Keratinocyte (primary cell): ENCODE results near the gene LPCAT1. TPM values are rescaled to one million over a fixed set of nuclear protein-coding genes. Genes with fewer than 3 reads are reported as not detected.

Experiments
- DNase-seq: peaks from one replicate; pipeline ENCODE4 v3.0.0-alpha.2; 2011; ENCODE audit warnings: low read depth, missing footprints, low spot score
- FAIRE-seq: peaks from 2 replicates; lab custom pipeline; 2011; peaks lifted over from hg19 to GRCh38; lab: Jason Lieb, UNC
- H2AFZ ChIP-seq: 2 replicates; pipeline ENCODE4 v1.6.0; 2012; ENCODE audit warnings: low read length, control low read depth, inconsistent platforms; ENCODE audit not compliant: control insufficient read depth
- H3K27ac ChIP-seq: 2 replicates; pipeline ENCODE4 v1.5.1; 2011; ENCODE audit warnings: low read length; ENCODE audit not compliant: control insufficient read depth, insufficient read depth
- H3K27me3 ChIP-seq: 3 replicates; pipeline ENCODE4 v1.6.0; 2011; ENCODE audit warnings: low read length; ENCODE audit not compliant: control insufficient read depth, insufficient read depth; ENCODE audit errors: extremely low read depth
- H3K36me3 ChIP-seq, 2 experiments: 2 replicates in 1 of 2; 3 replicates in 1 of 2; pipeline ENCODE4 v1.5.1; 2011; ENCODE audit warnings: low read length in 2 of 2, mild to moderate bottlenecking in 1 of 2; ENCODE audit not compliant: control insufficient read depth in 2 of 2, insufficient read depth in 2 of 2; ENCODE audit errors: extremely low read depth in 1 of 2
- H3K4me1 ChIP-seq: 3 replicates; pipeline ENCODE4 v1.5.1; 2011; ENCODE audit warnings: low read length; ENCODE audit not compliant: control insufficient read depth, insufficient read depth; ENCODE audit errors: extremely low read depth
- H3K4me2 ChIP-seq: 3 replicates; pipeline ENCODE4 v1.6.0; 2011; ENCODE audit warnings: low read depth, low read length; ENCODE audit not compliant: control insufficient read depth, insufficient read depth; ENCODE audit errors: extremely low read depth
- H3K4me3 ChIP-seq, 3 experiments: fragments of 200-600 bp in 1 of 3; sonication (generic) in 1 of 3; 2 replicates in 2 of 3; 3 replicates in 1 of 3; pipeline ENCODE4 v1.5.1; 2011 to 2016; ENCODE audit warnings: low read length in 3 of 3, mild to moderate bottlenecking in 3 of 3, control low read depth in 2 of 3, inconsistent platforms in 1 of 3, low read depth in 1 of 3, mixed read lengths in 1 of 3, mixed run types in 1 of 3, moderate library complexity in 1 of 3; ENCODE audit not compliant: control insufficient read depth in 2 of 3, insufficient read depth in 2 of 3; ENCODE audit errors: extremely low read depth in 1 of 3
- H3K79me2 ChIP-seq: 2 replicates; pipeline ENCODE4 v1.6.0; 2012; ENCODE audit warnings: low read length; ENCODE audit not compliant: control insufficient read depth, insufficient read depth
- H3K9ac ChIP-seq: 3 replicates; pipeline ENCODE4 v1.6.0; 2011; ENCODE audit warnings: low read length; ENCODE audit not compliant: control insufficient read depth, insufficient read depth; ENCODE audit errors: extremely low read depth
- H3K9me1 ChIP-seq: 3 replicates; pipeline ENCODE4 v1.6.0; 2011; ENCODE audit warnings: low read length; ENCODE audit not compliant: control insufficient read depth, insufficient read depth; ENCODE audit errors: extremely low read depth
- H3K9me3 ChIP-seq: 2 replicates; pipeline ENCODE4 v1.5.1; 2012; ENCODE audit warnings: low read depth, low read length; ENCODE audit not compliant: control insufficient read depth
- H4K20me1 ChIP-seq: 3 replicates; pipeline ENCODE4 v1.6.0; 2011; ENCODE audit warnings: low read length; ENCODE audit not compliant: control insufficient read depth, insufficient read depth; ENCODE audit errors: extremely low read depth
- EZH2 ChIP-seq: IDR thresholded peaks from one replicate; pipeline ENCODE4 v1.6.1; 2012; ENCODE audit warnings: inconsistent platforms, mild to moderate bottlenecking, low read length, moderate library complexity
- dilution Hi-C: fragments of 300-500 bp; cut with MboI; formaldehyde crosslinking; loops from one replicate; pipeline ENCODE4 v1.7.0; 2020; ENCODE audit warnings: low sequenced_read_pairs; ENCODE audit not compliant: extremely low pct_ligation_motif_present
- polyA plus RNA-seq, 5 experiments: library from polyadenylated mRNA; depleted of rRNA in 3 of 5; stranded (reverse) in 3 of 5; stranded (forward) in 1 of 5; unstranded in 1 of 5; fragments of >200 nt; gene quantifications; 1 replicate in 1 of 5; 2 replicates in 3 of 5; 3 replicates in 1 of 5; pipeline versions ENCODE4 v1.2.1 to v1.2.3, GENCODE V29; 2011 to 2012; ENCODE audit warnings: missing spikeins in 2 of 5, low read depth in 1 of 5, low replicate concordance in 1 of 5
- TF ChIP-seq, protein P1 (sequence below), 3 experiments: IDR thresholded peaks in 1 of 3; conservative IDR thresholded peaks in 1 of 3; optimal IDR thresholded peaks in 1 of 3; 2 replicates in 2 of 3; 3 replicates in 1 of 3; pipeline versions ENCODE3 to v1.5.1; 2011; ENCODE audit warnings: low read length in 3 of 3, mild to moderate bottlenecking in 3 of 3, moderate library complexity in 2 of 3, control low read depth in 1 of 3, inconsistent platforms in 1 of 3; ENCODE audit not compliant: insufficient read depth in 2 of 3; ENCODE audit errors: extremely low read depth in 1 of 3

The LPCAT1 gene
- polyA plus RNA-seq, 1 donor (not counting 4 experiments of a cell fraction or from before 2014, with no cell fraction given) = 32.9 TPM

- no peak overlapping the region for H3K27ac ChIP-seq
- H3K4me1 ChIP-seq = no peaks in the 10 kb centered on the region
- no peak overlapping the region for H3K9ac ChIP-seq
- TF ChIP-seq, protein P1, sequence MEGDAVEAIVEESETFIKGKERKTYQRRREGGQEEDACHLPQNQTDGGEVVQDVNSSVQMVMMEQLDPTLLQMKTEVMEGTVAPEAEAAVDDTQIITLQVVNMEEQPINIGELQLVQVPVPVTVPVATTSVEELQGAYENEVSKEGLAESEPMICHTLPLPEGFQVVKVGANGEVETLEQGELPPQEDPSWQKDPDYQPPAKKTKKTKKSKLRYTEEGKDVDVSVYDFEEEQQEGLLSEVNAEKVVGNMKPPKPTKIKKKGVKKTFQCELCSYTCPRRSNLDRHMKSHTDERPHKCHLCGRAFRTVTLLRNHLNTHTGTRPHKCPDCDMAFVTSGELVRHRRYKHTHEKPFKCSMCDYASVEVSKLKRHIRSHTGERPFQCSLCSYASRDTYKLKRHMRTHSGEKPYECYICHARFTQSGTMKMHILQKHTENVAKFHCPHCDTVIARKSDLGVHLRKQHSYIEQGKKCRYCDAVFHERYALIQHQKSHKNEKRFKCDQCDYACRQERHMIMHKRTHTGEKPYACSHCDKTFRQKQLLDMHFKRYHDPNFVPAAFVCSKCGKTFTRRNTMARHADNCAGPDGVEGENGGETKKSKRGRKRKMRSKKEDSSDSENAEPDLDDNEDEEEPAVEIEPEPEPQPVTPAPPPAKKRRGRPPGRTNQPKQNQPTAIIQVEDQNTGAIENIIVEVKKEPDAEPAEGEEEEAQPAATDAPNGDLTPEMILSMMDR (optimal IDR thresholded peaks at IDR 0.05 in 1 of 3, IDR thresholded peaks at IDR 0.05 in 1 of 3, conservative IDR thresholded peaks at IDR 0.05 in 1 of 3; ENCODE audit: extremely low read depth in 1 of 3, insufficient read depth in 2 of 3, low read length in 3 of 3) = no peak
- no peak for TF ChIP-seq EZH2
- H3K4me3 ChIP-seq = no peak overlapping the region
- no peak overlapping the region for H3K4me2 ChIP-seq
- H3K36me3 ChIP-seq = peaks cover 30 to 32% of the 10 kb centered on the region in 2 experiments
- peaks cover 2% of the 10 kb centered on the region for H3K79me2 ChIP-seq
- DNase-seq (no peak), FAIRE-seq (no peak)
- dilution Hi-C loops = no loop called here
- H2AFZ ChIP-seq = no peak overlapping the region
- no peaks in the 10 kb centered on the region for H3K9me3 ChIP-seq
- no peaks in the 10 kb centered on the region for H3K27me3 ChIP-seq
- peaks cover 3% of the 10 kb centered on the region for H4K20me1 ChIP-seq
- no peaks in the 10 kb centered on the region for H3K9me1 ChIP-seq
These were observed 34.0 kb downstream of the LPCAT1 start for GRCh38 chr5:1489754-1490153.

GRCh38 chr5:1488882-1489680 lies 34.7 kb downstream of the LPCAT1 start:
- H3K9me1 ChIP-seq = no peaks in the 10 kb centered on the region
- no peaks in the 10 kb centered on the region for H3K4me1 ChIP-seq
- H3K4me2 ChIP-seq = no peak overlapping the region
- dilution Hi-C loops = no loop called here
- H3K9me3 ChIP-seq = no peaks in the 10 kb centered on the region
- TF ChIP-seq, protein P1 (optimal IDR thresholded peaks at IDR 0.05 in 1 of 3, IDR thresholded peaks at IDR 0.05 in 1 of 3, conservative IDR thresholded peaks at IDR 0.05 in 1 of 3; ENCODE audit: extremely low read depth in 1 of 3, insufficient read depth in 2 of 3, low read length in 3 of 3) = no peak
- no peak for TF ChIP-seq EZH2
- peaks cover 27 to 29% of the 10 kb centered on the region in 2 experiments for H3K36me3 ChIP-seq
- H3K27ac ChIP-seq = no peak overlapping the region
- H4K20me1 ChIP-seq = peaks cover 3% of the 10 kb centered on the region
- no peak for DNase-seq
- no peaks in the 10 kb centered on the region for H3K27me3 ChIP-seq
- no peaks in the 10 kb centered on the region for H3K79me2 ChIP-seq
- no peak for FAIRE-seq
- no peak overlapping the region for H3K9ac ChIP-seq
- no peak overlapping the region for H3K4me3 ChIP-seq
- no peak overlapping the region for H2AFZ ChIP-seq
